ENCODE data around the gene HNRNPR.
"Not testable (repeated sequence)": the region's sequence is repeated elsewhere in the genome, so short reads cannot be mapped to it uniquely, and the experiment has no call there.

Gene HNRNPR

DNA sequence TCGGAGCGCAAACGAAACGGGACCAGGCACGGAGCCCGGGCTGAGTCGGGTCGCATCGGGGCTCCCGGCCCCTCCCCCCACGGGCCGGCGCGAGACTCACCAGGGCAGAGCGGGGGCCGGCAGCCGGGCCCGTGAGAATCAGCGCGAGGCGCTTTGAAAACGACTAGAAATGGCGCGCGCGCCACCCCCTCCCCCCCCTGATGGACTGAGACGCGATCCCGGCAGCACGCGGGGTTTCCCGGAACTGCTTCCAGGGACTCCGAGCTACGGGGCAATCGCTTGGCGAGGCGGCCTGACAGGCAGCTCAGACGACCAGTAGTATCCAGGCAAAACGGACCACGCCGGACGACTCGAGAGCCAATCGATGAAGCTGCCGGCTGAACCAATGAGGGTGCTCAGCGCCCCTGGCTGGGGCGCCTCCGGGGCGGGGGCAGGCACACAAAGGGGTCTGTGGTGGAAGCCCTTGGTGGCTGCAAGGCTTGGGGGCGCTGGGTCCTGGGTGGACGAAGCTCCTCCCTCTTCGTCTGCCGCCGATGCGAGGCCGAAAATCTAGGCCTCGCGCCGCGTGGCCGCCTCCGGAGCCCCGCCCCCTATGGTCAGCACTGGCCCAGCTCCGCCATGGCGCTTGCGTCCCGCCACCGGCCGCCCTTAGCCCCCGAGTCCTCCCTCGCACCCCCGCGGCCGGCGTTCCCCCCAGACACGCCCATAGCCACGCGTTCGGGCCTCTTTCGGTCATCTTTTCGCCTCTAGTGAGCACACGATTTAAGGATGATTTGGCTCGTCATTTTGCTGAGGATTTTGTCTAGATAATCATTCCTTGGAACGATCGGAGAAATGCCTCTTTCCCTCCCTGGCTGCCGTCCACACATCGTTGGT lies at the start of gene HNRNPR:
TSS of gene HNRNPR (minus strand) at position 174 of the 876 bp plus-strand sequence. CDS start 3,276 bp downstream, outside the sequence.
- DNase-seq (ENCODE audit: low read depth), result peak; percentile 100

GRCh38 chr1:23393706-23394105 lies 49.6 kb upstream of the HNRNPR start:
- DNase-seq (ENCODE audit: low read depth), result peak; percentile 81

DNA sequence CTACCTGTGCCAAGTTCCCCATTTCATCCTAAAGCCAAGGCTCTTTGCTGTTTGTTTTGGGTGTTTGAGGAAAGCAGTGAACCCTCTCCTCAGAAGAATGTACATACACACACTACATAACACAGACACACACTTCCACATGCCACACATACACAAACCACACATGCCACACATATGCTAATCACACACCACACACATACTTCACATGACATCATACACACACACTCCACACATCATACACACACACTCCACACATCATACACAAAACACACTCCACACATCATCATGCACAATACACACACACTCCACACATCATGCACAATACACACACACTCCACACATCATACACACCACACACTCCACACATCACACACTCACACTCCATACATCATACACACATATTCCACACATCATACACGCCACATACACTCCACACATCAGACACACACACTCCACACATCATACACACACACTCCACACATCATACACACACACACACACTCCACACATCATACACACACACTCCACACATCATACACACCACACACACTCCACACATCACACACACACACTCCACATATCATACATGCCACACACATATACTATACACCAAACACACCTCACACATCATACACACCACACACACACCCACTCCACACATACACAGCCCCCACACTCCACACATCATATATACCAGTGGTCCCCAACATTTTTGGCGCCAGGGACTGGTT lies 48.2 kb upstream of the HNRNPR start:
- no peak for DNase-seq (ENCODE audit: low read depth)

GRCh38 chr1:23389837-23390321 lies 45.8 kb upstream of the HNRNPR start:
- no peak for DNase-seq (ENCODE audit: low read depth)

- no peak for DNase-seq (ENCODE audit: low read depth)
These were observed 43.4 kb upstream of the HNRNPR start for GRCh38 chr1:23387494-23387893.

DNA sequence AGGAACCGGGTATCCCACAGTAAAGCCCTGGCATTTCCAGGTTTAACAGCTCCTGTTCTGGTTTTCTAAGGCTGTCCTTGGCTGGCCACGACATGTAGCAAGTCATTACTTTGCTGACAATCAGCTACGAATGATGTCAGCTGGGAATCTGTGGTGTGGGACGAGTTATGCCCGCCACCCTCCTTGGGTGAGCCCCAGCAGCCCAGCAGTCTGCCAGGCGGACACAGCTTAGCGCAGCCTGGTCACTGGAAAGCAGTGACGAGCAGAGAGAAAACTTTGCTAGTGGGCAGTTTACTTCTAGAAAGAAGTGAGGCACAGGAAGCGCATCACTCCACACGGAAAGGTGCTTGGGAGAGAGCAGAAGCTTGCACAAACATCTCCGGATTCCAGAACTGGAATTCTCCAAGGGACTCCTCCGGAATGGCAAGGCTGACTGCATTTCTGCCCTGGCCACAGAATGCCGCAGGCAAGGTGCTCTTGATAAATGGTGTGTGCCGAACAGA lies 41.1 kb upstream of the HNRNPR start:
- peak; percentile 32 for DNase-seq (ENCODE audit: low read depth)

GRCh38 chr1:23384312-23385058 lies 40.4 kb upstream of the HNRNPR start:
- DNase-seq (ENCODE audit: low read depth), result peak; percentile 81

DNA sequence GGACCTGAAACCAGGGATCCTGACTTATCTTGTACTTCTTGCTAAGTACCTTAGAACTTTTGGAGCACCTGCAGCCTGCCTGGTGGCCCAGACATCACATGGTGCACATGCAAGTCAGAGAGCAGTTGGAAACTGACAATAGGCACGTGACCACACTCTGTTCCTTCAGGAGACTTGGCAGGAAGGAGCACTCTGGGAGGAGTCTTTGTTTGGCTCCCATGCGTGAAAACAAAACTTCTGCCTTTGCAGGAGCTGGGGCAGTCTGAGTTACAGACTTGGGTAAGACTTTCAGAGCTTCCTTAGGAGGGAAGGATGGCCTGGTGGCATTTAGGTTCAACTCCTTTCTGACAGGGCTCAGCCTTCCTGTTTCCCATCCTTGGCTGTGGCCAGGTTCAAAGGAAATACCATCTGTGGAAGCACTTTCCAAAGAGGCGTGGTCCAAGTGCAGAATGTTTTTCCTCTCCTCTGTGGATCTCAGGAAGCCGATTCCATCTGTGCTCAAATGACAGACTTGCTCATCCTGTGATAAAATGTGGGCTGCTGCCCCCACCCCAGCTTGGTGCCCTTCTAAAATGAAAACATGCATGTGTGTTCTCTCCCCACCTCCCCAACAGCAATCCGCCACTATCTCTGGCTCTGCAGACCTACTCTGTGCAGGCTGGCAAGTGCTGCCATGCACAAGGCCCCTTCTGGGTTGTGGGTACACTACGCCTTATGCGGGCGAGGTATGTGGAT lies 39.7 kb upstream of the HNRNPR start:
- DNase-seq (ENCODE audit: low read depth), result peak; percentile 27

GRCh38 chr1:23381233-23381885 lies 37.3 kb upstream of the HNRNPR start:
- DNase-seq (ENCODE audit: low read depth), result no peak

DNA sequence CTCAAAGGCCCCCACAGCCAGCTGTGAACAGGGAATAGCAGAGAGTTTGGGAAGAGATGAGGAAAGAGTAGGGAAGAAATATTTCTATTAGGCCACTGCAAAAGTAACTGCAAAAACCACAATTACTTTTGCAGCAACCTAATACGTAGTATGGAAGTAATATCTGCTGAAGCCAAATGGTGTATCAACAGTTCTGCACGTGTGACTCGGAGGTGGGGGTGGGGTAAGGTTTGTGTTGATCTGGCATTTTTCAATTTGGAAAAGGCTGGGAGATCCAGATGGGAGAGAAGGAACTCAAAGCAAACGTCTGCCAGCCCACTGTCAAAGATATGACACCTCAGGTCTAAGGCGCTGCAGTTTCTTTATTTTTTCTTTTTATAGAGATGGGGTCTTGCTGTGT lies 36.6 kb upstream of the HNRNPR start:
- no peak for DNase-seq (ENCODE audit: low read depth)

DNA sequence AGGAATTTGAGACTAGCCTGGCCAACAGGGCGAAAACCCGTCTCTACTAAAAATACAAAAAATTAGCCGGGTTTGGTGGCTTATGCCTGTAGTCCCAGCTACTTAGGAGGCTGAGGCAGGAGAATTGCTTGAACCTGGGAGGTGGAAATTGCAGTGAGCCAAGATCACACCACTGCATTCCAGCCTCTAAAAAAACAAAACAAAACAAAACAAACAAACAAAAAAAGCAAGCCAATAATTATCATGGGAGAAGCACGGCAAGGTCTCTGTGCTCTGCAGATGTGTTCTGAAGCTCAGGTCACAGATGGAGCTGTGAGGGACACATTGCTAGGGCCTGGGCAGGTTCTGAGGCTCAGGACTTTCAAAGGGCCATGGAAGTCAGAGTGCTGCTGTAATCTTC lies 36.2 kb upstream of the HNRNPR start:
- DNase-seq (ENCODE audit: low read depth), result not testable (repeated sequence)

DNA sequence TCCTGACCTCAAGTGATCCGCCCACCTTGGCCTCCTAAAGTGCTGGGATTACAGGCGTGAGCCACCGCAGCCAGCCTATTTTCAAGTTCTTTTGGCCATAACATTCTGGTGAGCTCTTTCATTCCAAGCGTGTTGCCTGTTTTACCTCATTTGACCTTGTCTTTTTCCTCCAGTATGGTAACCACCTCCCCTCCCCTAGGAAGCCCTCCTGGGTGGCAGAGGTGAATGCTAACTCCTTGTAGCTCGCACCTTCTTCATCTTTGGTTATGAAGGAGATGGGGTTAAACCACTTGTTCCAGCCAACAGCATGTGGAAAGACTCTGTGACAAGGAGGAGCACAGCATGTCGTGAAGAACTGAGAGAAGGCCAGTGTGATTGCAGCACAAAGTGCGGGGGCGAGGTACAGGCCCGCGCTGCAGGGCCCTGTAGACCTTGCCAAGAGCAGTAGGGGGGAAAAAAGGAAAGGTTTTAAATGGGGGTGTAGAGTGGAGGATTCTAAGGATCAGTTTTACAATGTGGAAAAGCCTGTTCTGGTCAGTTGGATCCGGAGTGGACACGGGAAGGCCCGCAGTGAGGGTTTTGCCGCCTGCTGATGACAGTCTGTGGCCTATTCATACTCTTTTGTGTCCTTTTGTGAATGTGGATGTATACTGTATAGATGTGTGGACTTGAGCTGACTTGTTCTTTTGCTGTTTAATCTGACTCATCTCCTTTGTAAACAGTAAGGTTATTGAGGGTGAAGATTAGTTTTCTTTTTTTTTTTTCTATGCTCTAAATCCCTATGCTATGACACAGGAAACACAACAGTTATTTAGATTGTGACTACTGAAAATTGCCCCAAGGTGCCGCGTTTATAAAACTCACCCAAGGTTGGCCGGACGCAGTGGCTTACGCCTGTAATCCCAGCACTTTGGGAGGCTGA lies 33.1 kb upstream of the HNRNPR start:
- peak; percentile 90 for DNase-seq (ENCODE audit: low read depth)

GRCh38 chr1:23374079-23374735 lies 30.1 kb upstream of the HNRNPR start:
- not testable (repeated sequence) for DNase-seq (ENCODE audit: low read depth)

DNA sequence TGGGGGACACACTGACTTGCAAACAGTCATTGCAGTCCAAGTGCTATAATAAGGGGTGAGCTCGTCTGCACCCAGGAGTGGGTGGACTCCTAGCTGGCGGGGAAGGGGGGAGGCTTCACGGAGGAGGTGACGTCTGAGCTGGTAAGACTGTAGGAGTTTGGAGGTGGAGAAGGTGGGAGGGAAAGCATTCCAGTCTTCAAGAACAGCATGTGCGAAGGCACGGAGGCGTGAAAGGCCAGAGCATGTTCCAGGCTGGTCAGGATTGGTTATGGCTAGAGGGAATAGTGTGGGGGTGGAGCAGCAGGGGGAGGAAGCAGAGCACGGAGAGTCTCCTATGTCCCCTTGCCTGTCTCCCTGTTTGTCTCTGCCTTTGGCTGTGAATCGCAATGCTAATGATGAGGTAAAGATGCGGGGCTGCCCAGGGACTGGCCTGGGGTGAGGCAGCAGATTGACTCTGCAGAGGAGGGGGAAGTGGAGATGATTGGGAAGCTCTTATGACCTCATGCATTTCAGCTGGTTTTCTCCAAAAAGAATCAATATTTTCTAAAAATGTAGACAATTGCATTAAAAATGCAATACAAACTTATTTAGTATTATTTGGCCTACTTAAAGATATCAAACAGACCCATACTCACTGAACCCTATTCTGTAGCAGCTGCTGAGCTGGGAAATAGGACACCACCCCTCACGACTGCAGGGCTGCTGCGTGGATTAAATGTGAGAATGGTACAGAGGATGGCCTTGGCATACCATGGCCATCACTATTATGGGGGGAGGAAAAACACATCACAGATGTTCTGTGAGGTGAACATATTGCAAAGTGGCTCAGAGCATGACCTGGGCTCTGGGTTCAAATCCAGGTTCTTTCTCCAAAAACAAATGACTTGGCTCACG lies 28.1 kb upstream of the HNRNPR start:
- no peak for DNase-seq (ENCODE audit: low read depth)

GRCh38 chr1:23370709-23371584 lies 26.9 kb upstream of the HNRNPR start:
- no peak for DNase-seq (ENCODE audit: low read depth)

GRCh38 chr1:23370330-23370708 lies 26.2 kb upstream of the HNRNPR start:
- DNase-seq (ENCODE audit: low read depth), result peak; percentile 62

DNA sequence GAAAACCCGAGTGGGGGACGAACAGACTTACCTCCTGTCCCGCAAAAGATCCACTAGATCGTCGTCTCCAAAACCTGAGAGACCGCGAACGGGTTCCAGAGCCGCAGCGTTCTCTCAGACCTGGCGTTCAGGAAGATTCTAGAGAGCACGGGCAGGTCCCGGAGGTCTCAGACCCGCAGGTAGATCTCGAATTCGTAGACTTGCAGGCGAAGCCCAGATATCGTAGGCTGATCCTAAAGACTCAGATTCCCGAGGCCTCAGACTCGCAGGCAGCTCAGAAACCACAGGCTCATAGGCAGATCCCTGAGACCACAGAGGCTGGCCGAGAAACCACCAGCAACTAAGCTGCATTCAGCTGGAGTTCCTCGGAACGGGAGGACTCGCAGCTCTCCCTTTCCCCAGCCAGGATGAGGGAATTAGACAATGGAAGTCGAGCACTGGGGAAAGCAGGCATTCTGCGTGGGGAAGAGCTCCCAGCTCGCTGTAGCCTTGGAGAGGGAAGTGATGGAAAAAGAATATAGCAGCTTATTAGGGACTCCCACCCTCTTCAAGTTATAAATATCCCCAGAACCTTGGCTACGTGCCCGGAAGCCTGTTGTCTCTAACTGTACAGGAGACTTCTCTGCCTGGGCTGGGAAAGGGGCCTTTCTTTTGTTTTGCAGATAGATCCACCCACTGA lies 25.4 kb upstream of the HNRNPR start, which contains the start of gene ZNF436:
TSS of gene ZNF436 (minus strand) at position 502 of the 679 bp plus-strand sequence. CDS start 1,831 bp downstream, outside the sequence.
- peak; percentile 92 for DNase-seq (ENCODE audit: low read depth)
